Endothelial cell of umbilical vein (primary cell): ENCODE measurements around the gene SLC8A1. TPM values are rescaled to one million over a fixed set of nuclear protein-coding genes. Genes with fewer than 3 reads are reported as not detected.

Experiments
- BruUV-seq: library from RNA; stranded (reverse); fragments of 400-500 nt; replicated peaks from 2 replicates; lab custom pipeline; 2021; lab: Mats Ljungman, UMichigan
- CTCF ChIA-PET: fragments of 300-600, 350-600 bp; sonication (Branson Sonifier 250); formaldehyde crosslinking; loops from one replicate; lab custom pipeline; 2021; ENCODE audit warnings: antibody characterized with exemption, inconsistent platforms; lab: Charles Lee
- POLR2A ChIA-PET: fragments of 300-600, 350-600 bp; sonication (Branson Sonifier 250); formaldehyde crosslinking; loops from one replicate; lab custom pipeline; 2021; ENCODE audit warnings: antibody characterized with exemption, inconsistent platforms; lab: Charles Lee
- DNase-seq: peaks from one replicate; pipeline ENCODE4 v3.0.0-alpha.2; 2011; ENCODE audit warnings: low read depth, low spot score
- FAIRE-seq: peaks from 2 replicates; lab custom pipeline; 2011; peaks lifted over from hg19 to GRCh38; lab: Jason Lieb, UNC
- H2AFZ ChIP-seq: 2 replicates; pipeline ENCODE4 v1.6.0; 2012; ENCODE audit warnings: low read depth, low read length, control low read depth, inconsistent platforms
- H3K27ac ChIP-seq: 2 replicates; pipeline ENCODE4 v1.5.1; 2011; ENCODE audit warnings: low read depth, mild to moderate bottlenecking, control low read depth, low read length, moderate library complexity; ENCODE audit not compliant: insufficient read depth
- H3K27me3 ChIP-seq, 2 experiments: 2 replicates each; pipeline versions ENCODE4 v1.6.0 to v1.6.1; 2011; ENCODE audit warnings: low read length in 2 of 2, mixed read lengths in 1 of 2; ENCODE audit not compliant: control insufficient read depth in 2 of 2, insufficient read depth in 2 of 2
- H3K36me3 ChIP-seq, 2 experiments: 2 replicates in 1 of 2; 3 replicates in 1 of 2; pipeline ENCODE4 v1.5.1; 2011; ENCODE audit warnings: low read length in 2 of 2, mild to moderate bottlenecking in 1 of 2, moderate library complexity in 1 of 2; ENCODE audit not compliant: control insufficient read depth in 2 of 2, insufficient read depth in 2 of 2; ENCODE audit errors: extremely low read depth in 1 of 2
- H3K4me1 ChIP-seq: 3 replicates; pipeline ENCODE4 v1.5.1; 2011; ENCODE audit warnings: mild to moderate bottlenecking, low read length; ENCODE audit not compliant: control insufficient read depth, insufficient read depth; ENCODE audit errors: extremely low read depth
- H3K4me2 ChIP-seq: 2 replicates; pipeline ENCODE4 v1.6.1; 2011; ENCODE audit warnings: low read length, control low read depth, mixed read lengths; ENCODE audit not compliant: insufficient read depth
- H3K4me3 ChIP-seq, 3 experiments: fragments of 200-600 bp in 1 of 3; sonication (generic), shearing (Covaris generic) in 1 of 3; replicated peaks in 1 of 3; 2 replicates each; pipeline ENCODE4 v1.5.1; 2011 to 2016; ENCODE audit warnings: control low read depth in 3 of 3, low read length in 3 of 3, mild to moderate bottlenecking in 2 of 3, inconsistent platforms in 1 of 3, low read depth in 1 of 3, moderate library complexity in 1 of 3; ENCODE audit not compliant: insufficient read depth in 1 of 3
- H3K79me2 ChIP-seq: 2 replicates; pipeline ENCODE4 v1.6.0; 2012; ENCODE audit warnings: low read length, inconsistent platforms; ENCODE audit not compliant: control insufficient read depth, insufficient read depth
- H3K9ac ChIP-seq: replicated peaks from 2 replicates; pipeline ENCODE3; 2011; ENCODE audit warnings: low read length, control low read depth; ENCODE audit not compliant: insufficient read depth; ENCODE audit errors: extremely low read depth
- H3K9me1 ChIP-seq: replicated peaks from 3 replicates; pipeline ENCODE4 v1.6.0; 2011; ENCODE audit warnings: mild to moderate bottlenecking, low read length; ENCODE audit not compliant: control insufficient read depth, insufficient read depth; ENCODE audit errors: extremely low read depth
- H3K9me3 ChIP-seq: replicated peaks from 2 replicates; pipeline ENCODE4 v1.5.1; 2012; ENCODE audit warnings: low read length, inconsistent platforms; ENCODE audit not compliant: control insufficient read depth, insufficient read depth
- H4K20me1 ChIP-seq: replicated peaks from 2 replicates; pipeline ENCODE3; 2011; ENCODE audit warnings: mild to moderate bottlenecking, low read length; ENCODE audit not compliant: control insufficient read depth, insufficient read depth; ENCODE audit errors: extremely low read depth
- EZH2 ChIP-seq: IDR thresholded peaks from 2 replicates; pipeline ENCODE4 v1.6.1; 2012; ENCODE audit warnings: borderline replicate concordance, low read depth, mild to moderate bottlenecking, moderate library complexity, low read length, inconsistent platforms; ENCODE audit not compliant: severe bottlenecking
- FOS ChIP-seq: IDR thresholded peaks from 2 replicates; pipeline ENCODE4 v1.6.1; 2011; ENCODE audit warnings: mild to moderate bottlenecking, low read length, moderate library complexity, borderline replicate concordance; ENCODE audit not compliant: insufficient read depth
- GATA2 ChIP-seq: IDR thresholded peaks from 2 replicates; pipeline ENCODE4 v1.7.0; 2011; ENCODE audit warnings: low read depth, mild to moderate bottlenecking, moderate library complexity, mixed read lengths, low read length; ENCODE audit not compliant: insufficient read length, insufficient read depth
- JUN ChIP-seq: IDR thresholded peaks from 2 replicates; pipeline ENCODE4 v1.6.1; 2011; ENCODE audit warnings: borderline replicate concordance, low read depth; ENCODE audit not compliant: insufficient read length, insufficient read depth
- MAX ChIP-seq: IDR thresholded peaks from 2 replicates; pipeline ENCODE4 v1.6.1; 2011; ENCODE audit not compliant: insufficient read depth, insufficient read length
- POLR2A ChIP-seq: IDR thresholded peaks from 2 replicates; pipeline ENCODE4 v1.6.1; 2012; ENCODE audit warnings: low read depth, mild to moderate bottlenecking, control low read depth, low read length
- POLR2AphosphoS5 ChIP-seq: IDR thresholded peaks from 2 replicates; pipeline ENCODE4 v1.6.1; 2012; ENCODE audit warnings: low read depth, mild to moderate bottlenecking, control low read depth, low read length, moderate library complexity; ENCODE audit not compliant: insufficient read depth
- dilution Hi-C: fragments of 300-500 bp; cut with MboI; formaldehyde crosslinking; loops from one replicate; pipeline ENCODE4 v1.15.0; 2019; ENCODE audit warnings: low sequenced_read_pairs; ENCODE audit not compliant: extremely low pct_ligation_motif_present
- intact Hi-C: fragments of 100-400 bp; cut with micrococcal nuclease; formaldehyde crosslinking; loops from one replicate; pipeline ENCODE4 v1.10.0; 2022
- polyA plus RNA-seq, 4 experiments: library from polyadenylated mRNA; depleted of rRNA in 3 of 4; stranded (reverse) in 3 of 4; unstranded in 1 of 4; fragments of >200 nt; gene quantifications; 2 replicates each; pipeline versions ENCODE4 v1.2.1 to v1.2.3, GENCODE V29; 2011 to 2012; ENCODE audit warnings: missing spikeins in 1 of 4
- total RNA-seq: library from RNA; stranded (reverse); gene quantifications from 2 replicates; pipeline ENCODE4 v1.2.3, GENCODE V29; 2021

Gene SLC8A1
- total and polyA plus RNA-seq, 2 donors (not counting 3 experiments of a cell fraction or from before 2014, with no cell fraction given) = 0.19 to 1.8 TPM

- no TSS peak for BruUV-seq
- TF ChIP-seq POLR2A (no peak), GATA2 (no peak), POLR2AphosphoS5 (no peak), FOS (no peak), EZH2 (no peak), MAX (no peak)
Measured at GRCh38 chr2:40388161-40388560, 63.7 kb downstream of the SLC8A1 start.

GRCh38 chr2:40386177-40386576 lies 65.7 kb downstream of the SLC8A1 start:
- Histone ChIP-seq H3K9me3 (peaks cover 4% of the 10 kb centered on the region), H3K9ac (no peak overlapping the region), H3K9me1 (no peaks in the 10 kb centered on the region), H3K4me1 (no peaks in the 10 kb centered on the region), H3K79me2 (no peaks in the 10 kb centered on the region), H3K36me3 (no peaks in the 10 kb centered on the region), H4K20me1 (no peaks in the 10 kb centered on the region), H3K4me2 (no peak overlapping the region), H2AFZ (no peak overlapping the region), H3K4me3 (no peak overlapping the region), H3K27me3 (no peaks in the 10 kb centered on the region), H3K27ac (no peak overlapping the region)
- POLR2A ChIA-PET = no interaction called here
- CTCF ChIA-PET = no interaction called here
- TF ChIP-seq EZH2 (no peak), JUN (no peak), GATA2 (no peak), MAX (no peak)
- no TSS peak for BruUV-seq
- dilution Hi-C loops = no loop called here
- intact Hi-C loops = no loop called here
- FAIRE-seq (no peak), DNase-seq (no peak)

More at GRCh38 chr2:40388161-40388560, 63.7 kb downstream of the SLC8A1 start:
- CTCF ChIA-PET = interaction anchor here (1.1 to 1.9 kb wide), 3 partner anchors 9 to 63 kb away, joined by 3 to 4 read pairs (median 3); no protein-coding TSS in a partner anchor
- no peak overlapping the region for H3K27ac ChIP-seq
- H3K9me3 ChIP-seq = no peaks in the 10 kb centered on the region
- H4K20me1 ChIP-seq = no peaks in the 10 kb centered on the region
- no peak overlapping the region for H3K9ac ChIP-seq
- H3K4me2 ChIP-seq = no peak overlapping the region
- no peaks in the 10 kb centered on the region for H3K27me3 ChIP-seq
- H2AFZ ChIP-seq = no peak overlapping the region
- dilution Hi-C loops (no loop called here), intact Hi-C loops (no loop called here)
- no peaks in the 10 kb centered on the region for H3K9me1 ChIP-seq
- no peaks in the 10 kb centered on the region for H3K4me1 ChIP-seq
- no peak for FAIRE-seq
- no peak for DNase-seq
- POLR2A ChIA-PET = interaction anchor here (0.6 kb wide), 1 partner anchor 548 kb away, joined by 4 read pairs; no protein-coding TSS in a partner anchor
- no peak overlapping the region for H3K4me3 ChIP-seq
- no peaks in the 10 kb centered on the region for H3K36me3 ChIP-seq
- H3K79me2 ChIP-seq = no peaks in the 10 kb centered on the region
